DND-41 (cell line): ENCODE measurements around the gene COX6A1.

Experiments
- ATAC-seq: fragments of 200-7000 bp; cut with Tn5 transposase; 3 replicates; pipeline ENCODE4 v1.9.1; 2021; ENCODE audit warnings: low read depth; ENCODE audit not compliant: insufficient read depth
- DNase-seq: peaks from one replicate; pipeline ENCODE4 v3.0.0-alpha.2; 2020
- H2AFZ ChIP-seq: 2 replicates; pipeline ENCODE4 v1.6.0; 2012; ENCODE audit warnings: low read depth, low read length
- H3K27ac ChIP-seq: 2 replicates; pipeline ENCODE4 v1.5.1; 2012; ENCODE audit warnings: low read length, inconsistent platforms
- H3K27me3 ChIP-seq: fragments of 200-600 bp; sonication (generic); 2 replicates; pipeline ENCODE4 v1.6.0; 2012; ENCODE audit warnings: low read length, mild to moderate bottlenecking, inconsistent platforms; ENCODE audit not compliant: insufficient read depth, poor library complexity
- H3K36me3 ChIP-seq: 2 replicates; pipeline ENCODE4 v1.5.1; 2012; ENCODE audit warnings: low read length, inconsistent platforms; ENCODE audit not compliant: insufficient read depth
- H3K4me1 ChIP-seq: 2 replicates; pipeline ENCODE4 v1.5.1; 2012; ENCODE audit warnings: mild to moderate bottlenecking, low read length; ENCODE audit not compliant: insufficient read depth
- H3K4me2 ChIP-seq: 2 replicates; pipeline ENCODE4 v1.6.0; 2012; ENCODE audit warnings: mild to moderate bottlenecking, moderate library complexity, low read length, inconsistent platforms; ENCODE audit not compliant: insufficient read depth
- H3K4me3 ChIP-seq, 2 experiments: fragments of 200-600 bp in 1 of 2; shearing (Covaris generic) in 1 of 2; 2 replicates each; pipeline ENCODE4 v1.5.1; 2012 to 2016; ENCODE audit warnings: inconsistent platforms in 2 of 2, low read length in 2 of 2, mild to moderate bottlenecking in 2 of 2, low read depth in 1 of 2, moderate library complexity in 1 of 2
- H3K79me2 ChIP-seq: 2 replicates; pipeline ENCODE4 v1.6.0; 2012; ENCODE audit warnings: low read length, inconsistent platforms; ENCODE audit not compliant: insufficient read depth
- H3K9ac ChIP-seq: 2 replicates; pipeline ENCODE4 v1.6.0; 2012; ENCODE audit warnings: low read depth, mild to moderate bottlenecking, inconsistent platforms, low read length, moderate library complexity
- H3K9me3 ChIP-seq: 2 replicates; pipeline ENCODE4 v1.5.1; 2012; ENCODE audit warnings: low read length, moderate library complexity, mild to moderate bottlenecking, inconsistent platforms; ENCODE audit not compliant: insufficient read depth, severe bottlenecking
- H4K20me1 ChIP-seq: 2 replicates; pipeline ENCODE4 v1.6.0; 2012; ENCODE audit warnings: low read length; ENCODE audit not compliant: insufficient read depth
- CTCF ChIP-seq: IDR thresholded peaks from 2 replicates; pipeline ENCODE4 v1.5.1; 2012; ENCODE audit warnings: borderline replicate concordance, low read length, moderate library complexity, mild to moderate bottlenecking; ENCODE audit not compliant: poor library complexity, severe bottlenecking; ENCODE audit errors: extremely low read depth
- EZH2 ChIP-seq: IDR thresholded peaks from 3 replicates; pipeline ENCODE4 v1.6.1; 2012; ENCODE audit warnings: borderline replicate concordance, low read depth, mild to moderate bottlenecking, moderate library complexity, low read length, inconsistent platforms; ENCODE audit not compliant: severe bottlenecking

The COX6A1 gene

GRCh38 chr12:120453060-120453750 is 15.3 kb downstream of the COX6A1 start:
- no peaks in the 10 kb centered on the region for H3K27me3 ChIP-seq
- no peak for DNase-seq
- no peak overlapping the region for H2AFZ ChIP-seq
- peaks cover 68% of the 10 kb centered on the region for H3K36me3 ChIP-seq
- H3K4me3 ChIP-seq, result no peak overlapping the region
- H3K9me3 ChIP-seq, result no peaks in the 10 kb centered on the region
- peaks cover 43% of the 10 kb centered on the region for H3K79me2 ChIP-seq
- H3K4me2 ChIP-seq, result no peak overlapping the region
- TF ChIP-seq CTCF (no peak), EZH2 (no peak)
- no peak overlapping the region for H3K27ac ChIP-seq
- no peak overlapping the region for H3K9ac ChIP-seq
- H4K20me1 ChIP-seq, result peaks cover 24% of the 10 kb centered on the region
- H3K4me1 ChIP-seq, result peaks cover 5% of the 10 kb centered on the region
- no peak for ATAC-seq

- Histone ChIP-seq H3K4me1 (no peaks in the 10 kb centered on the region), H3K4me2 (no peak overlapping the region), H3K9ac (no peak overlapping the region), H3K27ac (no peak overlapping the region), H3K36me3 (peaks cover 73% of the 10 kb centered on the region), H4K20me1 (peaks cover 24% of the 10 kb centered on the region), H3K9me3 (no peaks in the 10 kb centered on the region), H3K27me3 (no peaks in the 10 kb centered on the region), H3K79me2 (peaks cover 35% of the 10 kb centered on the region), H2AFZ (no peak overlapping the region), H3K4me3 (no peak overlapping the region)
- no peak for TF ChIP-seq EZH2
- peak; percentile 78 for TF ChIP-seq CTCF
- peak; percentile 84 for ATAC-seq
- DNase-seq, result peak; percentile 36
Observed at GRCh38 chr12:120453977-120454376, 16.1 kb downstream of the COX6A1 start.

- Histone ChIP-seq H3K9ac (no peak overlapping the region), H2AFZ (no peak overlapping the region), H4K20me1 (peaks cover 24% of the 10 kb centered on the region), H3K27ac (no peak overlapping the region), H3K4me2 (no peak overlapping the region), H3K4me3 (no peak overlapping the region), H3K27me3 (no peaks in the 10 kb centered on the region), H3K79me2 (peaks cover 30% of the 10 kb centered on the region), H3K9me3 (no peaks in the 10 kb centered on the region), H3K4me1 (no peaks in the 10 kb centered on the region), H3K36me3 (peaks cover 71% of the 10 kb centered on the region)
- TF ChIP-seq CTCF (no peak), EZH2 (no peak)
- no peak for DNase-seq
- ATAC-seq, result no peak
Observed at GRCh38 chr12:120455302-120455701, 17.4 kb downstream of the COX6A1 start.
